ENCODE data around the gene SIL1. TPM values are rescaled to one million over a fixed set of nuclear protein-coding genes. Genes with fewer than 3 reads are reported as not detected.

The SIL1 gene
- total and polyA plus RNA-seq, 2 of the 4 experiments (the other 2 are of a cell fraction), result 56.1 to 66.0 TPM

GRCh38 chr5:139131062-139131461 is 67.1 kb downstream of the SIL1 start:
- H3K4ac ChIP-seq (ENCODE audit: low read depth, low read length), result 0 out of 2 replicates have a peak overlapping the region, but pooled peaks have one; percentile 12
- no peak overlapping the region for H2AK5ac ChIP-seq (ENCODE audit: low read depth, low read length)
- no peak overlapping the region for H3K18ac ChIP-seq (ENCODE audit: low read depth, low read length)
- no peak overlapping the region for H2BK20ac ChIP-seq (ENCODE audit: low read depth, low read length)
- no peak overlapping the region for H2BK15ac ChIP-seq (ENCODE audit: low read depth, low read length)
- ChIA-PET POLR2A (ENCODE audit: unreplicated experiment) (no interaction called here), CTCF (interaction anchor here (1.0 kb wide), 1 partner anchor 14 kb away, joined by 3 read pairs; no protein-coding TSS in a partner anchor)
- H3K36me3 ChIP-seq (ENCODE audit: control insufficient read depth, insufficient read depth, low read length), result peaks cover 8% of the 10 kb centered on the region
- H4K5ac ChIP-seq (ENCODE audit: low read depth, low read length), result no peak overlapping the region
- no peak overlapping the region for H2AK9ac ChIP-seq (replicated peaks; ENCODE audit: low read depth, low read length, poor library complexity)
- H3K56ac ChIP-seq (ENCODE audit: extremely low read depth, insufficient read depth, low read length), result no peak overlapping the region
- peak overlapping the region; percentile 58 for H3K4me2 ChIP-seq (ENCODE audit: low read depth, low read length)
- H3K4me1 ChIP-seq (ENCODE audit: control insufficient read depth, insufficient read depth, low read length), result peaks cover 8% of the 10 kb centered on the region
- peaks cover 0 to 17% of the 10 kb centered on the region in 2 experiments; a peak in 3 of 4 replicates for H3K79me1 ChIP-seq (ENCODE audit: low read depth in 1 of 2, low read length in 2 of 2)
- peak overlapping the region; percentile 42; the same call in 1 of the 2 replicates for H3K23ac ChIP-seq (ENCODE audit: low read depth, low read length)
- 20% methylated on average over 1 of the region's 3 CpGs; no CpG with 5 or more reads in 1 of the 2 experiments for WGBS, 2 experiments (ENCODE audit: extremely low coverage in 2 of 2, insufficient read length in 1 of 2)
- in situ Hi-C loops (cut with MboI; ENCODE audit: low sequenced_read_pairs) (no loop called here), intact Hi-C loops (cut with micrococcal nuclease) (no loop called here), dilution Hi-C loops (cut with HindIII; ENCODE audit: low sequenced_read_pairs, unreplicated experiment) (no loop called here)
- H3K9me3 ChIP-seq (ENCODE audit: control insufficient read depth, insufficient read depth, low read length), result no peaks in the 10 kb centered on the region
- no peaks in the 10 kb centered on the region for H3K27me3 ChIP-seq (ENCODE audit: control insufficient read depth, insufficient read depth, low read length)
- DNase-seq, result no peak
- H3K9ac ChIP-seq (ENCODE audit: low read depth, low read length), result no peak overlapping the region
- H2BK5ac ChIP-seq (ENCODE audit: low read depth, low read length, poor library complexity, severe bottlenecking), result no peak overlapping the region
- no peak overlapping the region for H3K27ac ChIP-seq (ENCODE audit: insufficient read depth, low read length)
- ATAC-seq (ENCODE audit: low read depth), result no peak
- H4K20me1 ChIP-seq (ENCODE audit: insufficient read depth, low read length), result no peaks in the 10 kb centered on the region; the same call in 1 of the 2 replicates
- no peak overlapping the region for H4K91ac ChIP-seq (ENCODE audit: insufficient read depth, low read depth, low read length)
- no peak overlapping the region; a peak in 1 of 4 replicates for H4K8ac ChIP-seq (ENCODE audit: low read depth in 2 of 2, low read length in 2 of 2)
- TF ChIP-seq MXI1 (IDR thresholded peaks at IDR 0.05; ENCODE audit: borderline replicate concordance, low read depth, low read length) (no peak), BHLHE40 (IDR thresholded peaks at IDR 0.05; ENCODE audit: low read depth, low read length) (no peak), NFE2L2 (IDR thresholded peaks at IDR 0.05; ENCODE audit: low read depth, low read length) (no peak), MAZ (IDR thresholded peaks at IDR 0.05; ENCODE audit: borderline replicate concordance, low read depth, low read length) (no peak), CEBPB (IDR thresholded peaks at IDR 0.05; ENCODE audit: low read depth, low read length) (no peak), RAD21 (IDR thresholded peaks at IDR 0.05; ENCODE audit: low read length) (no peak), RCOR1 (IDR thresholded peaks at IDR 0.05; ENCODE audit: insufficient replicate concordance, low read length) (no peak), CHD1 (IDR thresholded peaks at IDR 0.05; ENCODE audit: low read depth, low read length) (no peak), MAFK (IDR thresholded peaks at IDR 0.05; ENCODE audit: low read depth, low read length) (no peak), POLR2A (IDR thresholded peaks at IDR 0.05; ENCODE audit: low read depth, low read length) (no peak)
- no peak overlapping the region for H3K14ac ChIP-seq (replicated peaks; ENCODE audit: low read depth, low read length)
- no TSS peak for BruUV-seq (replicated peaks)
- H3K4me3 ChIP-seq (ENCODE audit: insufficient read depth, low read depth, low read length), result no peak overlapping the region
- H2AFZ ChIP-seq (replicated peaks; ENCODE audit: low read length, poor library complexity), result no peak overlapping the region
- H2BK120ac ChIP-seq (ENCODE audit: low read depth, low read length), result peak overlapping the region; percentile 22; the same call in 1 of the 2 replicates
- H3K9me1 ChIP-seq (ENCODE audit: insufficient read depth, low read length), result peaks cover under 1% of the 10 kb centered on the region; the same call in 1 of the 2 replicates
